Measurements from ENCODE around the gene HDGF.

DNA sequence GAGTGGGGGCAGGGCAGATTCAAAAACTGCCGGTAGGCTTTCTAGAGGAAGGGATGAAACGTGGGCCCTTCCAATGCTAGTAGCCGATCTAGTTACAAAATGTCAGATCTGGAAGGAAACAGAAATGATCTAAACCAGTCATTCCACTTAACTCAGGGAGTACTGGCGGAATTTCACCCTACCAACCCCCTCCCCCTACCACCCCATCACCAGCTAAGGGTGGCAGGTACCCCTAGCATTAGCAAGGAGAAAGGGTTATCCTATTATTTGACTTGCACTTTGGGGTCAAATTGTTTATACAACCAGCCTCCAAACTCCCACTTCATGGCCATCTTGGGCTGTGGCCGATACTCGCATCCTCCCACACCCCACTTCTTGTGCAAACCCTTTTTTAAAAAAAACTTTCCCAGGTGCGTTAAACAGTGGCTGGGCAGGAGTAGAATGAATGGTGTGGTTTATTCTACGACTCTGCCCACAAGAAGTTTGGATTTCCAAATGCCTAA lies 9.9 kb downstream of the HDGF start:
- TF ChIP-seq, protein P1, sequence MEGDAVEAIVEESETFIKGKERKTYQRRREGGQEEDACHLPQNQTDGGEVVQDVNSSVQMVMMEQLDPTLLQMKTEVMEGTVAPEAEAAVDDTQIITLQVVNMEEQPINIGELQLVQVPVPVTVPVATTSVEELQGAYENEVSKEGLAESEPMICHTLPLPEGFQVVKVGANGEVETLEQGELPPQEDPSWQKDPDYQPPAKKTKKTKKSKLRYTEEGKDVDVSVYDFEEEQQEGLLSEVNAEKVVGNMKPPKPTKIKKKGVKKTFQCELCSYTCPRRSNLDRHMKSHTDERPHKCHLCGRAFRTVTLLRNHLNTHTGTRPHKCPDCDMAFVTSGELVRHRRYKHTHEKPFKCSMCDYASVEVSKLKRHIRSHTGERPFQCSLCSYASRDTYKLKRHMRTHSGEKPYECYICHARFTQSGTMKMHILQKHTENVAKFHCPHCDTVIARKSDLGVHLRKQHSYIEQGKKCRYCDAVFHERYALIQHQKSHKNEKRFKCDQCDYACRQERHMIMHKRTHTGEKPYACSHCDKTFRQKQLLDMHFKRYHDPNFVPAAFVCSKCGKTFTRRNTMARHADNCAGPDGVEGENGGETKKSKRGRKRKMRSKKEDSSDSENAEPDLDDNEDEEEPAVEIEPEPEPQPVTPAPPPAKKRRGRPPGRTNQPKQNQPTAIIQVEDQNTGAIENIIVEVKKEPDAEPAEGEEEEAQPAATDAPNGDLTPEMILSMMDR (IDR thresholded peaks at IDR 0.05), result no peak
- no peak for TF ChIP-seq POLR2A (IDR thresholded peaks at IDR 0.05)

Data from lower leg skin (tissue), 3 donors.